OCI-LY3 (cell line): ENCODE measurements around the gene TMEM108.
A peak's percentile ranks its signal among the peaks of the same experiment; 100 is the strongest.

Source experiments
- H2AFZ ChIP-seq: fragments of 200-600, 300-600 bp; shearing (Covaris generic); 2 replicates; pipeline ENCODE4 v1.6.0; 2014; ENCODE audit warnings: antibody characterized with exemption, low read depth, low read length
- H3K27ac ChIP-seq: fragments of 200-600, 300-600 bp; sonication (generic); 2 replicates; pipeline ENCODE4 v1.5.1; 2014; ENCODE audit warnings: mild to moderate bottlenecking, low read length, moderate library complexity, mixed read lengths
- H3K27me3 ChIP-seq: fragments of 200-600, 300-600 bp; sonication (generic); 2 replicates; pipeline ENCODE4 v1.6.1; 2014; ENCODE audit warnings: low read depth, low read length, mixed read lengths
- H3K36me3 ChIP-seq: fragments of 200-600, 300-600 bp; sonication (generic); replicated peaks from 2 replicates; pipeline ENCODE3; 2014; ENCODE audit warnings: low read depth, low read length, mixed read lengths
- H3K4me1 ChIP-seq: fragments of 300-600, 200-600 bp; sonication (generic); 2 replicates; pipeline ENCODE4 v1.6.1; 2014; ENCODE audit warnings: low read length, mixed read lengths
- H3K4me2 ChIP-seq: fragments of 200-600, 300-600 bp; sonication (generic); 2 replicates; pipeline ENCODE4 v1.6.1; 2014; ENCODE audit warnings: low read length, mixed read lengths
- H3K4me3 ChIP-seq: fragments of 300-600, 200-600 bp; sonication (generic); 2 replicates; pipeline ENCODE4 v1.5.1; 2014; ENCODE audit warnings: antibody characterized with exemption, mild to moderate bottlenecking, low read length, moderate library complexity
- H3K79me2 ChIP-seq: fragments of 300-600, 200-600 bp; shearing (Covaris generic); 2 replicates; pipeline ENCODE4 v1.6.1; 2014; ENCODE audit warnings: mild to moderate bottlenecking, low read length, mixed read lengths
- H3K9ac ChIP-seq: fragments of 300-600, 200-600 bp; shearing (Covaris generic); 2 replicates; pipeline ENCODE4 v1.6.0; 2014; ENCODE audit warnings: mild to moderate bottlenecking, low read length, moderate library complexity
- H3K9me3 ChIP-seq: fragments of 200-600, 300-600 bp; shearing (Covaris generic); 2 replicates; pipeline ENCODE4 v1.6.1; 2014; ENCODE audit warnings: low read length, mixed read lengths; ENCODE audit not compliant: insufficient read depth
- H4K20me1 ChIP-seq: fragments of 200-600, 300-600 bp; sonication (generic); 2 replicates; pipeline ENCODE4 v1.6.1; 2016; ENCODE audit warnings: low read length, mixed read lengths; ENCODE audit not compliant: insufficient read depth
- EZH2phosphoT487 ChIP-seq: fragments of 200-600 bp; shearing (Covaris generic); IDR thresholded peaks from 2 replicates; pipeline ENCODE4 v1.6.1; 2018; ENCODE audit warnings: antibody characterized with exemption, mixed run types, low read depth
- TF ChIP-seq, protein P1 (sequence below): fragments of 200-600, 300-600 bp; sonication (generic); IDR thresholded peaks from 2 replicates; pipeline ENCODE4 v1.5.1; 2014; ENCODE audit warnings: antibody characterized with exemption, low read length, low read depth

TMEM108 gene

GRCh38 chr3:133294253-133294652 is 256.1 kb downstream of the TMEM108 start:
- Histone ChIP-seq H3K9me3 (no peaks in the 10 kb centered on the region), H3K36me3 (no peaks in the 10 kb centered on the region), H2AFZ (no peak overlapping the region), H3K27ac (no peak overlapping the region), H3K4me2 (no peak overlapping the region), H3K27me3 (peaks cover 3% of the 10 kb centered on the region; the same call in 1 of the 2 replicates), H4K20me1 (no peaks in the 10 kb centered on the region), H3K9ac (no peak overlapping the region), H3K4me3 (no peak overlapping the region), H3K79me2 (no peaks in the 10 kb centered on the region), H3K4me1 (peaks cover 28% of the 10 kb centered on the region)
- no peak for TF ChIP-seq EZH2phosphoT487
- TF ChIP-seq, protein P1, sequence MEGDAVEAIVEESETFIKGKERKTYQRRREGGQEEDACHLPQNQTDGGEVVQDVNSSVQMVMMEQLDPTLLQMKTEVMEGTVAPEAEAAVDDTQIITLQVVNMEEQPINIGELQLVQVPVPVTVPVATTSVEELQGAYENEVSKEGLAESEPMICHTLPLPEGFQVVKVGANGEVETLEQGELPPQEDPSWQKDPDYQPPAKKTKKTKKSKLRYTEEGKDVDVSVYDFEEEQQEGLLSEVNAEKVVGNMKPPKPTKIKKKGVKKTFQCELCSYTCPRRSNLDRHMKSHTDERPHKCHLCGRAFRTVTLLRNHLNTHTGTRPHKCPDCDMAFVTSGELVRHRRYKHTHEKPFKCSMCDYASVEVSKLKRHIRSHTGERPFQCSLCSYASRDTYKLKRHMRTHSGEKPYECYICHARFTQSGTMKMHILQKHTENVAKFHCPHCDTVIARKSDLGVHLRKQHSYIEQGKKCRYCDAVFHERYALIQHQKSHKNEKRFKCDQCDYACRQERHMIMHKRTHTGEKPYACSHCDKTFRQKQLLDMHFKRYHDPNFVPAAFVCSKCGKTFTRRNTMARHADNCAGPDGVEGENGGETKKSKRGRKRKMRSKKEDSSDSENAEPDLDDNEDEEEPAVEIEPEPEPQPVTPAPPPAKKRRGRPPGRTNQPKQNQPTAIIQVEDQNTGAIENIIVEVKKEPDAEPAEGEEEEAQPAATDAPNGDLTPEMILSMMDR, result no peak

DNA sequence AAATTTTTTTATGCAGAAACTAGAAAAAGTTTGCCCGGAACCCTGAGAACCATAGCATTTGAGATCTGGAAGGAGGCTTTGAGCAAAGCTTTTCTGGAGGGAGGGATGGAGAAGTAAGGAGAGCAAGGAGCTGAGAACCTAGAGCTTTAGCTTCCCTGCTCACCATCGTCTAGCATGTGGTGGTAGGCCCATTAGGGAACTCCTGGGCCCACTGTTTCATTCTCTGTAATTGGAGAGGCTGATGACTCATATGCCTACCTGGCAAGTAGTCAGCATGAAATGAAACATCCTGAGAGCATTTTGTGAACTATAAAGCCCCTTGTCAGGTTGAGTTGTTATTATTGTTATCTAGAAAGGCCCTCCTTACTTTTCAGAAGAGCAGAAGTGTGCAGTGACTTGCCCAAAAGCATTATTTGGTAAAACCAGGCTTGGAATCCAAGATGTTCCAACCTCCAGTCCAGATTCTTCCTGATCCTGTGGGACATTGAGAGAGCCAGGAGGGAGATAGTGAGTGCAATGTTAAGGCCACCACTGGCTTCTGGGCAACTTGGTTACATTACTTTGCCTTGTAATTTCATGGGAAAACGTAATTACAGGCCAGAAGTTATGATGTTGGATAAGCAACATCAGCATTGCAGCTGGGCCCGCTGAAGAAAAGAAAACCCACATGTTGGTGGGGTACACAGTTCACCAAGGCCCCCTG is 257.2 kb downstream of the TMEM108 start:
- Histone ChIP-seq H4K20me1 (no peaks in the 10 kb centered on the region), H3K9ac (no peak overlapping the region), H3K4me2 (peak overlapping the region; percentile 59), H3K9me3 (no peaks in the 10 kb centered on the region), H3K4me3 (no peak overlapping the region), H3K4me1 (peaks cover 28% of the 10 kb centered on the region), H2AFZ (no peak overlapping the region), H3K27me3 (0 out of 2 replicates have a peak, but pooled peaks cover 3% of the 10 kb centered on the region), H3K36me3 (no peaks in the 10 kb centered on the region), H3K27ac (no peak overlapping the region), H3K79me2 (no peaks in the 10 kb centered on the region)
- TF ChIP-seq, protein P1, result no peak
- TF ChIP-seq EZH2phosphoT487, result no peak

DNA sequence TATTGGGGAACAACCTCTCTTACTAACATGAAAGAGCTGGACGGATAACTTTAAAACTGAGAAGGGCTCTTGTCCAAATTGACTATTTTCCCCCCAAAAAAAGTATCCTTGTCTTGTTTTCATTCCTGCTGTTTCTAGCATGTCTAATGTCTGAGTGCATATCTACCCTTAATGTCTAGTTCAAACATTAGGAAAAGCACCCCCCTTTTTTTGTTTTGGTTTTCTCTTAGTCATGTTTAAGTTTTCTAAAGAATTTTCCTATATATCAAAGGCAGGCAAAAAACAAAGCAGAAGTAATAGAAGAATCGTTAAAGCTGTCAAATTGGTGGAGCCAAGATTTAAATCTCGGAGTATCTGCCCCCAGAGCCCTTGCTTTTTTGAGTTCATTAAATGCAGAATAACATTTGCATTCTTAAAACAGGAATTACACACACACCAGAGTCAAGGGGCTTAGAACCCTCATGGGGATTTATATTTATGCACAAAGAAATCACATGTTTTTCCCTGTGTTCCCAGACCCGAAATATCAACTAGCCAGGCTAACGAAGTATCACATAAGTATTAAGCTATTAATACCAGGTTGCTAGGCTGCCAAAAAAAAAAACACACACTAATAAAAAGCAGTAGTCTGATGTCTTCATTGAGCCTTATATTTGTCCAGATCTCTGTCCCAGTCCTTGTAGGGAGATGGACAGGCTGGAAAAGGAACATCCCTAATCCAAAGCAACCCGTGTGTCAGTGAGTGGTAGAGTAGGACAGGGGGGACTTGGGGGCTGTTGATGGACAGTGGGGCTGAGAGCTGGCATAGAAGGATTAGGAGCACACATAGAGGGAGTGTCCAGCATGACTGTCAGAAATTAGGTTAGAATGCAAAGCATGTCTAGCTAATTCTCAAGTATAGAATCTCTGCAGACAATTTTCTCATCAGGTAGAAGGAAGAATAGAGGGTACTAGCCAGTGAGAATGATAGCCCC is 258.0 kb downstream of the TMEM108 start:
- no peaks in the 10 kb centered on the region for H4K20me1 ChIP-seq
- no peak overlapping the region for H3K4me3 ChIP-seq
- H3K9ac ChIP-seq, result no peak overlapping the region
- H3K4me1 ChIP-seq, result peaks cover 28% of the 10 kb centered on the region
- no peak overlapping the region for H3K27ac ChIP-seq
- TF ChIP-seq, protein P1, result no peak
- no peak for TF ChIP-seq EZH2phosphoT487
- 0 out of 2 replicates have a peak, but pooled peaks cover 3% of the 10 kb centered on the region for H3K27me3 ChIP-seq
- no peaks in the 10 kb centered on the region for H3K9me3 ChIP-seq
- H3K79me2 ChIP-seq, result no peaks in the 10 kb centered on the region
- H2AFZ ChIP-seq, result no peak overlapping the region
- peak overlapping the region; percentile 14; the same call in 1 of the 2 replicates for H3K4me2 ChIP-seq
- no peaks in the 10 kb centered on the region for H3K36me3 ChIP-seq

DNA sequence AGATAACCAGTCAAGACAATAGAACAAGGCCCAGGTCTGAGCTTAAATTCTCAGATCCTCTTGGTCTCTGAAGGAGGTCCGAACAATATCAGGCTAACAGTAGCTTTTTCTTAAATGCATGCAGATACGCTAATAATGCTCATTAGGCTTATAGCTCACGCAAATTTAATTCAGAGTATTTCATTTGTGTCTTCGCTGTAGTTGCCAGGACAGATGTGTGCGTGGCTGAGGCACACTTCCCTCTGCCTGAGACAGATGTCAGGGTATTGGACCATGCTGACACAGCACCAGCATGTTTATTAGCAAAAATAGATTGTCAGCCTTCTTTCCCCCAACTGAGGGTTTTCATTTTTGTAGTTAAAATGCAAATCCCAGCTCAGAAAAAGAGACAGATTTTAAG is 258.8 kb downstream of the TMEM108 start:
- Histone ChIP-seq H3K9ac (no peak overlapping the region), H3K36me3 (no peaks in the 10 kb centered on the region), H2AFZ (no peak overlapping the region), H3K4me1 (peaks cover 28% of the 10 kb centered on the region), H3K27ac (no peak overlapping the region), H3K4me2 (0 out of 2 replicates have a peak overlapping the region, but pooled peaks have one; percentile 14), H3K79me2 (no peaks in the 10 kb centered on the region), H3K27me3 (peaks cover 9% of the 10 kb centered on the region; the same call in 1 of the 2 replicates), H4K20me1 (no peaks in the 10 kb centered on the region), H3K9me3 (no peaks in the 10 kb centered on the region), H3K4me3 (no peak overlapping the region)
- TF ChIP-seq, protein P1, result no peak
- no peak for TF ChIP-seq EZH2phosphoT487
